SK-N-SH treated with all-trans-retinoic acid at 6 μM for 48 hours (cell line): ENCODE measurements around the gene RGS10.

Experiments
- PPARA ChIP-seq: fragments of 250-450 bp; sonication (Bioruptor Pico); IDR thresholded peaks from 2 replicates; pipeline ENCODE4 v1.5.0; 2020; ENCODE audit warnings: mild to moderate bottlenecking, borderline replicate concordance
- RARB ChIP-seq: fragments of 250-450 bp; sonication (Bioruptor Pico); IDR thresholded peaks from 2 replicates; pipeline ENCODE4 v1.8.0; 2021; ENCODE audit warnings: mild to moderate bottlenecking, moderate library complexity
- ZC3H10 ChIP-seq: fragments of 250-450 bp; sonication (Bioruptor Pico); IDR thresholded peaks from 2 replicates; pipeline ENCODE4 v1.5.1; 2021; ENCODE audit warnings: mild to moderate bottlenecking, moderate library complexity
- ZNF70 ChIP-seq: fragments of 450-650 bp; formaldehyde crosslinking; IDR thresholded peaks from 2 replicates; pipeline ENCODE4 v1.5.0; 2020; ENCODE audit warnings: mild to moderate bottlenecking, moderate library complexity
- TF ChIP-seq, protein P1 (sequence below): fragments of 250-450 bp; sonication (Bioruptor Pico); IDR thresholded peaks from 2 replicates; pipeline ENCODE4 v1.5.1; 2020; ENCODE audit warnings: low read depth, mild to moderate bottlenecking, moderate library complexity

DNA sequence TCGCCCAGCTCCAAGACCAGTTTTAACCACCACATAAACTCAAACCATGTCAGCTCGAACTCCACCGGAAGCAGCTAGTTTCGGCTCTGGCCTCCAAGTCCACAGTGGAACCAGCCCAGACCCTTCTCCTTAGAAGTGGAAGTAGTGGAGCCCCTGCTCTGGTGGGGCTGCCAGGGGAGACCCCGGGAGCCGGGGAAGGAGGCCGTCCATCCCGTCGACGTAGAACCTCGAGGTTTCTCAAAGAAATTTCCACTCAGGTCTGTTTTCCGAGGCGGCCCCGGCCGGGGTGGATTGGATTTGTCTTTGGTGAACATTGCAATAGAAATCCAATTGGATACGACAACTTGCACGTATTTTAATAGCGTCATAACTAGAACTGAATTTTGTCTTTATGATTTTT, 87.5 kb downstream of the RGS10 start:
- TF ChIP-seq, protein P1, sequence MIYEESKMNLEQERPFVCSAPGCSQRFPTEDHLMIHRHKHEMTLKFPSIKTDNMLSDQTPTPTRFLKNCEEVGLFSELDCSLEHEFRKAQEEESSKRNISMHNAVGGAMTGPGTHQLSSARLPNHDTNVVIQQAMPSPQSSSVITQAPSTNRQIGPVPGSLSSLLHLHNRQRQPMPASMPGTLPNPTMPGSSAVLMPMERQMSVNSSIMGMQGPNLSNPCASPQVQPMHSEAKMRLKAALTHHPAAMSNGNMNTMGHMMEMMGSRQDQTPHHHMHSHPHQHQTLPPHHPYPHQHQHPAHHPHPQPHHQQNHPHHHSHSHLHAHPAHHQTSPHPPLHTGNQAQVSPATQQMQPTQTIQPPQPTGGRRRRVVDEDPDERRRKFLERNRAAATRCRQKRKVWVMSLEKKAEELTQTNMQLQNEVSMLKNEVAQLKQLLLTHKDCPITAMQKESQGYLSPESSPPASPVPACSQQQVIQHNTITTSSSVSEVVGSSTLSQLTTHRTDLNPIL (CRISPR knock-in tag), result no peak
- TF ChIP-seq PPARA (CRISPR knock-in tag) (no peak), RARB (CRISPR knock-in tag) (no peak), ZC3H10 (CRISPR knock-in tag) (no peak), ZNF70 (CRISPR knock-in tag) (no peak)
